ENCODE results near the gene EDARADD.

EDARADD gene

GRCh38 chr1:236467327-236467641 is 73.2 kb downstream of the EDARADD start:
- Histone ChIP-seq H3K4me2 (ENCODE audit: low read length) (no peak overlapping the region), H4K20me1 (ENCODE audit: insufficient read depth, low read length) (peaks cover 15% of the 10 kb centered on the region), H3K9me3 (ENCODE audit: insufficient read depth, low read length) (no peaks in the 10 kb centered on the region), H3K4me3 (ENCODE audit: low read length) (no peak overlapping the region), H3K9ac (ENCODE audit: low read length) (no peak overlapping the region), H3K27ac (ENCODE audit: low read length) (no peak overlapping the region), H3K36me3 (replicated peaks; ENCODE audit: low read depth, low read length) (no peaks in the 10 kb centered on the region), H3K27me3 (ENCODE audit: low read depth, low read length) (peaks cover 82% of the 10 kb centered on the region), H3K4me1 (ENCODE audit: low read length) (peaks cover 18% of the 10 kb centered on the region), H2AFZ (ENCODE audit: low read depth, low read length) (no peak overlapping the region), H3K79me2 (ENCODE audit: low read length) (no peaks in the 10 kb centered on the region)
- TF ChIP-seq EZH2phosphoT487 (IDR thresholded peaks at IDR 0.05; ENCODE audit: low read depth) (no peak), CTCF (IDR thresholded peaks at IDR 0.05; ENCODE audit: low read depth, low read length) (no peak)

- no peak overlapping the region for H3K27ac ChIP-seq (ENCODE audit: low read length)
- H3K27me3 ChIP-seq (ENCODE audit: low read depth, low read length) = peaks cover 82% of the 10 kb centered on the region
These were observed 74.5 kb downstream of the EDARADD start for GRCh38 chr1:236468625-236469024.

GRCh38 chr1:236469466-236469865 is 75.4 kb downstream of the EDARADD start:
- Histone ChIP-seq H3K9me3 (ENCODE audit: insufficient read depth, low read length) (no peaks in the 10 kb centered on the region), H2AFZ (ENCODE audit: low read depth, low read length) (no peak overlapping the region), H3K4me2 (ENCODE audit: low read length) (no peak overlapping the region)

More at GRCh38 chr1:236468625-236469024, 74.5 kb downstream of the EDARADD start:
- H3K4me2 ChIP-seq (ENCODE audit: low read length) = no peak overlapping the region
- no peaks in the 10 kb centered on the region for H3K36me3 ChIP-seq (replicated peaks; ENCODE audit: low read depth, low read length)
- no peak overlapping the region for H3K4me3 ChIP-seq (ENCODE audit: low read length)
- H3K9ac ChIP-seq (ENCODE audit: low read length) = no peak overlapping the region
- H2AFZ ChIP-seq (ENCODE audit: low read depth, low read length) = no peak overlapping the region
- H4K20me1 ChIP-seq (ENCODE audit: insufficient read depth, low read length) = peaks cover 21% of the 10 kb centered on the region
- H3K4me1 ChIP-seq (ENCODE audit: low read length) = peaks cover 15% of the 10 kb centered on the region
- no peak for TF ChIP-seq EZH2phosphoT487 (IDR thresholded peaks at IDR 0.05; ENCODE audit: low read depth)
- TF ChIP-seq CTCF (IDR thresholded peaks at IDR 0.05; ENCODE audit: low read depth, low read length) = no peak
- no peaks in the 10 kb centered on the region for H3K79me2 ChIP-seq (ENCODE audit: low read length)
- H3K9me3 ChIP-seq (ENCODE audit: insufficient read depth, low read length) = no peaks in the 10 kb centered on the region

GRCh38 chr1:236471096-236471495 is 77.0 kb downstream of the EDARADD start:
- Histone ChIP-seq H3K9ac (ENCODE audit: low read length) (no peak overlapping the region), H3K4me2 (ENCODE audit: low read length) (no peak overlapping the region), H3K36me3 (replicated peaks; ENCODE audit: low read depth, low read length) (no peaks in the 10 kb centered on the region), H3K27ac (ENCODE audit: low read length) (no peak overlapping the region), H4K20me1 (ENCODE audit: insufficient read depth, low read length) (peaks cover 10% of the 10 kb centered on the region; the same call in 1 of the 2 replicates), H3K4me3 (ENCODE audit: low read length) (no peak overlapping the region), H2AFZ (ENCODE audit: low read depth, low read length) (no peak overlapping the region), H3K4me1 (ENCODE audit: low read length) (peaks cover 4% of the 10 kb centered on the region), H3K79me2 (ENCODE audit: low read length) (no peaks in the 10 kb centered on the region), H3K9me3 (ENCODE audit: insufficient read depth, low read length) (no peaks in the 10 kb centered on the region), H3K27me3 (ENCODE audit: low read depth, low read length) (peaks cover 72% of the 10 kb centered on the region)
- no peak for TF ChIP-seq CTCF (IDR thresholded peaks at IDR 0.05; ENCODE audit: low read depth, low read length)
- TF ChIP-seq EZH2phosphoT487 (IDR thresholded peaks at IDR 0.05; ENCODE audit: low read depth) = no peak

More at GRCh38 chr1:236469466-236469865, 75.4 kb downstream of the EDARADD start:
- Histone ChIP-seq H3K27me3 (ENCODE audit: low read depth, low read length) (peaks cover 83% of the 10 kb centered on the region), H3K4me1 (ENCODE audit: low read length) (peaks cover 15% of the 10 kb centered on the region), H3K79me2 (ENCODE audit: low read length) (no peaks in the 10 kb centered on the region), H3K27ac (ENCODE audit: low read length) (no peak overlapping the region), H3K36me3 (replicated peaks; ENCODE audit: low read depth, low read length) (no peaks in the 10 kb centered on the region), H4K20me1 (ENCODE audit: insufficient read depth, low read length) (peaks cover 21% of the 10 kb centered on the region), H3K9ac (ENCODE audit: low read length) (no peak overlapping the region), H3K4me3 (ENCODE audit: low read length) (no peak overlapping the region)
- TF ChIP-seq EZH2phosphoT487 (IDR thresholded peaks at IDR 0.05; ENCODE audit: low read depth) (no peak), CTCF (IDR thresholded peaks at IDR 0.05; ENCODE audit: low read depth, low read length) (no peak)

Data from OCI-LY3 (cell line).